Stimulated activated CD8-positive, alpha-beta memory T cell treated with anti-CD3 and anti-CD28 coated beads, Interleukin-12 subunit alpha, Interleukin-12 subunit beta, amount 100 ng/mL, for 1 hour (primary cell): Measurements from ENCODE around the gene STK31.
"Not testable (repeated sequence)": the region's sequence is repeated elsewhere in the genome, so short reads cannot be mapped to it uniquely, and the experiment has no call there.

Experiments
- DNase-seq: peaks from one replicate; pipeline ENCODE4 v3.0.0-alpha.2; 2020; ENCODE audit warnings: low read depth

Gene STK31

GRCh38 chr7:23713285-23714149, 3.5 kb downstream of the STK31 start:
- no peak for DNase-seq

DNA sequence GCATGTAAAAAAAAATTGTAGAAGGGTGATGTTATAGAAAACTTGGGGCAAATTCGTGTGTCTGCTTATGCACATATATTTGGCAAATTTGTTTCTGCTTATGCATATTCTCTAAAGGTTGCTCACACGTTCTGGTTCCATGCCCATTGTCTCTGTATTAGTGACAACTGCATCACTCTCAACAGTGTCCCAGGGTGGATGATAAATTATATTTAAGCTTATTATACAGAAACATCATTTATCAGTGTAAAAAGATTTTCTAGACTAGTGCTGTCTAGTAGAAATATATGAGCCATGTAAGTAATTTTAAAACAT, 4.1 kb downstream of the STK31 start:
- no peak for DNase-seq

DNA sequence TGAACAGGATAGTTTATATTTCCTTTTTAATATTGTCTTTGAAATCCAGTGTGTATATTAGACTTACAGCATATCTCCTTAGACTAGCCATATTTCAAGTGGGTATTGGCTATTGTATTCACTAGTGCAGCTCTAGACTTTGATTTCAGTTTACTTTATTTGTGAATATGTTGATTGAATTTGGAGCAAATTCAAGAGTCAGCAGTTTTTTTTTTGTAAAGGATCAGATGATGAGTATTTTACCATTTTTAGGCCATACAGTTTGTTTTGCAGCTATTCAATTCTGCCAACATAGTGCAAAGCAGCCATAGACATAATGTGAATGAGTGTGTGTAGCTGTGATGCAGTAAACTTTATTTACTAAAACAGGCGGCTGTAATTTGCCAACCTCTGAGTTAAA, 4.6 kb downstream of the STK31 start:
- no peak for DNase-seq

DNA sequence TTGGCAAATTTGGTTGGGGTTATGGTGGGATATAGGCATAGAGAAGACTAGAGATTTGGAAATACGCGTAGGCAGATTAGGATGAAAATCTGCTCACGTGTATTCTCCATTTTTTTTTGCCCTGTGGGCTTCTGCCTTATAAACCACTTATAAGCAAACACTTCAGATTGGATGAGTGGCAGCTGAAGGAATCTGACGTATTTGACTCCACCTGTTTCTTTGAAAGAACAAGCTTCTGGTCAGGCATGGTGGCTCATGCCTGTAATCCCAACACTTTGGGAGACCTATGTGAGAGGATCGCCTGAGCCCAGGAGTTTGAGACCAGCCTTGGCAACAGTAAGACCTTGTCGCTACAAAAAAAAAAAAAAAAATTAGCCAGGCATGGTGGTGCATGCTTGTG, 5.1 kb downstream of the STK31 start:
- no peak for DNase-seq

DNA sequence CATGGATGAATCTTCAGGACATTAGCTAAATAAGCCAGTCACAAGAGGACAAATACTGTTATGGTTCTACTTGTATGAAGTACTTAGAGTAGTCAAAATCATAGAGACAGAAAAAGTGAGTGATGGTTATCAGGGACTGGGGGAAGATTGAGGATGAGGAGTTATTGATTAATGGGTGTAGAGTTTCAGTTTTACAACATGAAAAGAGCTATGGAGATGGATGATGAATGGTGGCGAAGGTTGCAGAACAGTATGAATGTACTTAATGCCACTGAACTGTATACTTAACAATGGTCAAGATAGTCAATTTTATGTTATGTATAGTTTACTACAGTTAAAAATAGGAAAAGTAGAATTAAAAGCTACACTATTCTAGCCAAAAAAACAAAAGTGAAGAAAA, 7.8 kb downstream of the STK31 start:
- no peak for DNase-seq

DNA sequence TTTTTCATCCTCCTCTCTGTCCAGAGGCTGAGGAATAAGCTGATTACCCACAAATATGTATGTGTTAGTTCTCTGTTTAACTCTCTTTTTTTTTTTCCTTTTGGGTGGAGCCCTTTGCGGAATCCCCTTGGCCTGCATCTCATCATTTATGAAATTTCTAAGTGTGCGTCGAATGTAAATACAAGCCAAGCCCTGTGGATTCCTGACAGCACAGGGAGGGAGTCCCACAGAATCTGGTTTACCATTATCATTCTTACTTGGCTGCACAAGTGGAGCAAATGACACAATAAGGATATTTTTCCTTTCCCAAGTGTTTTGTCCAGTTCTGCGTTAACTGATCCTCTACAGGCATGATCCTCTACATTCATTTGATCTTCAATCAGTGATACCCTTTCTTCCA, 11.4 kb downstream of the STK31 start:
- DNase-seq = no peak

DNA sequence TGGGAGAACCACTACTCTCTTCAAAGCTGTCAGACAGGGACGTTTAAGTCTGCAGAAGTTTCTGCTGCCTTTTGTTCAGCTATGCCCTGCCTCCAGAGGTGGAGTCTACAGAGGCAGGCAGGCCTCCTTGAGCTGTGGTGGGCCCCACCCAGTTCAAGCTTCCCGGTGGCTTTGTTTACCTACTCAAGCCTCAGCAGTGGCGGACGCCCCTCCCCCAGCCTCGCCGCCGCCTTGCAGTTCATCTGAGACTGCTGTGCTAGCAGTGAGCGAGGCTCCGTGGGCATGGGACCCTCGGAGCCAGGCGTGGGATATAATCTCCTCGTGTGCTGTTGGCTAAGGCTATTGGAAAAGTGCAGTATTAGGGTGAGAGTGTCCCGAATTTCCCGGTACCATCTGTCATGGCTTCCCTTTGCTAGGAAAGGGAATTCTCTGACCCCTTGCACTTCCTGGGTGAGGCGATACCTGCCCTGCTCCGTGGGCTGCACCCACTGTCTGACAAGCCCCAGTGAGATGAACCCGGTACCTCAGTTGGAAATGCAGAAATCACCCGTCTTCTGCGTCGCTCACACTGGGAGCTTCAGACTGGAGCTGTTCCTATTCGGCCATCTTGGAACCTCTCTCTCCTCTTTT, 12.7 kb downstream of the STK31 start:
- not testable (repeated sequence) for DNase-seq

DNA sequence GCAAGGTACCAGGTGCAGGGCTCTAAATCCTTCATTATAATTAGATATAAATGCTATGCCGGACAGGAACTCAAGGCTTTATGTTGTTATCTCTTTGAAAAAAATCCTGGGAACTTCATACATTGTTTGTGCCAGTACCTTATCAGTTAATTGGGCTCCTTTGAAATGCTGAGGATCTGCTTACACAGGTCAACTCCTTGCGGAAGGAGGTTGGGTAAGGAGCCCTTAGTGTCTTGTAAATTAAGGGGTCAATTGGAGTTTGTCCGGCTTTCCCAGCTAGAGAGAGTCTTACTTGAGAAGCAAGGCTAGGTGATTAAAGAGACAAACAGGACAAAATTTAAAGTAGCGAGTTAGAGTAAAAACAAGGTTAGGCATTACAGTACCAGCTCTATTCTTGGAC, 14.1 kb downstream of the STK31 start:
- DNase-seq = not testable (repeated sequence)

DNA sequence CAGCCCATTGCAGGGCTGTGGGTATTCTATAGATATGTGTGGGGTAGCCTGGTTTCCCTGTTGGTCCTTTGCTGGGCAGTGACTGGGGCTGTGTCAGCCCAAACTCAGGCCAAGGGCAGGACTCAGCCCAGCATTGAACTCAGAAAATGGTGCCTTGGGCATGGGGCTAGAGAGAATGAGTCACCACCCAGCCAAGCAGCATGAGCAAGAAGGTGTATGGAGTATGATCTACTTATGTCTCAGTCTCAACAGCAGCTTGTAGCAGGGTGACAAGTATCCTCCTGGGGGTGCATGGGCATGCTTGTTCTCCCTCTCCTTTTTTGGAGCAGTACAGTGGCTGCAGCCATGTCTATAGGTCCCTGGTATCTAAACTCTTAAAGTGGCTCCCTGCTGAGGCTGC, 32.0 kb downstream of the STK31 start:
- DNase-seq = no peak

- DNase-seq = no peak
These were observed 33.2 kb downstream of the STK31 start for GRCh38 chr7:23743226-23743625.

DNA sequence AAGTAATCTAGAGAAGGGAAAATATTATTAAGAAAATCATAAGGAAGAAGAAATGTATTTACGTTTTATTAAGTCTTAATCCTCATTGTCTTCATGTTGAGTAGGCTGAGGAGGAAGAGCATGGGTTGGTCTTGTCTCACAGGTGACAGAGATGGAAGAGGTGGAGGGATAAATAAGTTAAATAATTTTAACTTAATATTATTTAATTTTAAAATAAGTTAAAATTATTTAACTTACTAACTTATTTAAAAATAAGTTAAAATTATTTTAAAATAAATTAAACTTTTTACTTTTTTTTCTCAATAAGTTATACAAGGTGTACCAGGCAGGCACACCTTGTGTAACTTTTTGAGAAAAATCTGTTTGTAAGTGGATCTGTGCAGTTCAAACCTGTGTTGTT, 36.6 kb downstream of the STK31 start:
- DNase-seq = no peak

DNA sequence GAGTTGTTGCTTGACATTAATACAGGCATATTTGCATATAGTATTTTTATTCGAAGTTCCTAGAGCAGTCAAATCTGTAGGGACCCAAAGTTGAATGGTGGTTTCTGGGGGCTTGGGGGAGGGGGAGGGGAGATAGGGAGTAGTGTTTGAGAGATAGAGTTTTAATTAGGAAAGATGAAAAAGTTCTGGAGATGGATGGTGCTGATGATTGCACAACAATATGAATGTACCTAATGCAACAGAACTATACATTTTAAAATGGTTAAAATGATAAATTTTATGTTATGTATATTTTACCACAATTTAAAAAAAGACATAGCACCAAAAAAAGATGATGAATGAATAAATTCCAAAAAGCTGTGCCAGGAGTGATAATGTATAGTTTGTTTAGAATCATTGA, 41.8 kb downstream of the STK31 start:
- DNase-seq = no peak

DNA sequence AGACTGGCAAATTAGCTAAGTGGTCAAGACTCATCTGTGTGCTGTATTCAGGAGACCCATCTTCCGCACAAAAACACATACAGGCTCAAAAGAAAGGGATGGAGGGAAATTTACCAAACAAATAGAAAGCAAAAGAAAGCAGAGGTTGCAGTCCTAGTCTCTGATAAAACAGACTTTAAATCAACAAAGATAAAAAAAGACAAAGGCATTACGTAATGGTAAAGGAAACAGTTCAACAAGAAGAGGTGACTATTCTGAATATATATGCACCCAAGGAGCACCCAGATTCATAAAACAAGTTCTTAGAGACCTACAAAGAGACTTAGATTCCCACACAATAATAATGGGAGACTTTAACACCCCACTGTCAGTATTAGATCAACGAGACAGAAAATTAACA, 48.8 kb downstream of the STK31 start:
- DNase-seq = not testable (repeated sequence)

- no peak for DNase-seq
These were observed 49.8 kb downstream of the STK31 start for GRCh38 chr7:23759671-23760391.

- no peak for DNase-seq
These were observed 55.9 kb downstream of the STK31 start for GRCh38 chr7:23765943-23766342.

GRCh38 chr7:23767514-23767913, 57.5 kb downstream of the STK31 start:
- no peak for DNase-seq

DNA sequence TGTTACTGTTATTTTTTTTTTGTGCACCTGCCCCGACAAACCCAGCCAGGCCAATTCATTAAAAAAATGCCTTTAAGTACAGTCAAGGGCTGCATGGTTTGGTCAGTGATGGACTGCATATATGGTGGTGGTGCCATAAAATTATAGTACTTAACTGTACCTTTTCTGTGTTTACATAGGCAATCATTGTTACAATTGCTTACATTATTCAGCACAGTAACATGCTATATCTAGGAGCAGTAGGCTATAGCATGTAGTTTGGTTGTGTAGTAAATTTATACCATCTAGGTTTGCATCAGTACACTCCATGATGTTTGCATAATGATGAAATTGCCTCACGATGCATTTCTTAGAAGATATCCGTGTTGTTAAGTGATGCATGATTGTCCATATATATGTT, 58.0 kb downstream of the STK31 start:
- no peak for DNase-seq

GRCh38 chr7:23779185-23779800, 69.3 kb downstream of the STK31 start:
- not testable (repeated sequence) for DNase-seq

DNA sequence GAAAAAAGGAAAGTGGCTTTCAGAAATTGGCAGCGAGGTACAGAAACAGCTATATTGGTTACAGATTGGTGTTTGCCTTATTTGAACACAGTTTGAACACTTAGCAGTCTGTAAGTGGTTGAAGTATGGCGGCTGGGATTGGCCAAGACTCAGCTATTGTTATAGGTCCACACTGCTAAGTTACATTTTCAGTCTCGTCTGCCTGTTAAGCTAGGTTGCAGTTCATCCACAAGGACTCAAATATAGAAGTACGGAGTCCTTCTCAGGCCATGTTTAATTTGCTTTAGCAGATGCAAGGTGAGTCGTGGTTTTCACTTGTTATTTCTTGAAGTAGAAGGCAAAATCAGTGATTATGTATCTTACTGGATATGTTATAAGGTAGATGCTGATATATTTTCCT, 73.1 kb downstream of the STK31 start:
- no peak for DNase-seq

DNA sequence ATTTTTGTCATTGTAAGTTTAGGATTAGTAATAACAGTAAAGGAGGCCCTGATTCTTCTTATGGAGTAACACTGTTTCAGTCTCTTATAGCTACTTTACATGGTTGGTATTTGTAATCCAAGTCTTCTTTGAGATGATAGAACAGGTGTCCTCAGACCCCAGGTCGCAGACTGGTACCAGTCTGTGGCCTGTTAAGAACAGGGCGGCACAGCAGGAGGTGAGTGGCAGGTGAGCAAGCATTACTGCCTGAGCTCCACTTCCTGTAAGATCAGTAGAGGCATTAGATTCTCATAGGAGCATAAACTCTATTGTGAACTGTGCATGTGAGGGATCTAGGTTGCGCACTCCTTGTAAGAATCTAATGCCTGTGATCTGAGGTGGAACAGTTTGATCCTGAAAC, 77.3 kb downstream of the STK31 start:
- DNase-seq = no peak

GRCh38 chr7:23788843-23789242, 78.8 kb downstream of the STK31 start:
- no peak for DNase-seq

DNA sequence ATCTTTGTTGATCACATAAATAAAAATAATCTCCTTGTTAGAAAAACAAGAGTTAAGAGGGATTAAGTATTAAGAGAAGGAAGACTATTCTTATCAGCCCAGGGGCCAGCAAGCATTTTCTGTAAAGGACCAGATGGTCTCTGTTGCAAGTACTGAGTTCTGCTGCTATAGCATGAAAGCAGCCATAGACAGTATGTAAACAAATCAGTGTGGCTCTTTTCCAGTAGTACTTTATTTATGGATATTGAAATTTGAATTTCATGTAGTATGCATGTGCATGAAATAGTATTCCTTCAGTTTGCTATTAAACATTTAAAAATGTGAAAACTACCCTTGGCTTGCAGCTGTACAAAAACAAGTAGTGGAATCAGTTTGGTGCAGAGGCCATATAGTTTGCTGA, 81.7 kb downstream of the STK31 start:
- DNase-seq = no peak
